SIG-M5 treated with dmso at 0.1 percent for 504 hours (cell line): Measurements from ENCODE around the gene RNU1-3.
"Not testable (repeated sequence)": the region's sequence is repeated elsewhere in the genome, so short reads cannot be mapped to it uniquely, and the experiment has no call there.

Source experiments
- DNase-seq: peaks from one replicate; lab custom pipeline; 2025; ENCODE audit not compliant: unreplicated experiment; lab: John Stamatoyannopoulos, UW

Gene RNU1-3

DNA sequence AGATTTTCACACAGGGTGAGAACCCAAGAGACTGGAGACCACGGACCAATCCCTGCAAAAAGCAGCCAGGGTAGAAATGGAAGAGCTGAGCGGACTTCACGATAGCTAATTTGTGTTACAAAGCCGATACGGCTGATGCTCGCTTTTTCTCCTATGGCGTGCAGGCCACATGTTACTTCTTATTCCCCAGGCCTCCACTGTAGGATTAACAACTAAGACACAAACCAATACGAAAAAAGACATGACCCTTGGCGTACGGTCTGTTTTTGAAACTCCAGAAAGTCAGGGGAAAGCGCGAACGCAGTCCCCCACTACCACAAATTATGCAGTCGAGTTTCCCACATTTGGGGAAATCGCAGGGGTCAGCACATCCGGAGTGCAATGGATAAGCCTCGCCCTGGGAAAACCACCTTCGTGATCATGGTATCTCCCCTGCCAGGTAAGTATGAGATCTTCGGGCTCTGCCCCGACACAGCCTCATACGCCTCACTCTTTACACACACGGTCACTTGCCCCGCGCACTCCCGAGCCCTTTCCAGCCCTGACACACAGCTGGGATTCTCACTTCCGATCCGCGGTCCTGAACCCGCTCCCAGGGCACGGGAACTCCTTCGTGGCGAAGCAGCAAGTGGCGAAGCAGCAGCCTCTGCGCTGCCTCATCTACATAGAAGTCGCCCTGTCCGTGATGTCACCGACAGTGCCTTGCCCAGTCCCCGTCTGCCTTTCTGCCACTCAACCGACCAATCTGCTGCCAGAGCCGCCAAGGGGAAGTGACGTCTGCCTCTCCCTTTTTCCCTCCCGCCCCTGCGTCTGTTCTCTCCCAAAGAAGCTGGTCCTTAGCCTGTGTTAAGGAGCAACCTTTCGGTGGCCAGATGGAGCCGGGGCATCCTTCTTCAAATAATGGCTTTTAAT, at the start of gene RNU1-3:
Gene RNU1-3 (minus strand): TSS at position 447 of the 912 bp plus-strand sequence.
- not testable (repeated sequence) for DNase-seq

DNA sequence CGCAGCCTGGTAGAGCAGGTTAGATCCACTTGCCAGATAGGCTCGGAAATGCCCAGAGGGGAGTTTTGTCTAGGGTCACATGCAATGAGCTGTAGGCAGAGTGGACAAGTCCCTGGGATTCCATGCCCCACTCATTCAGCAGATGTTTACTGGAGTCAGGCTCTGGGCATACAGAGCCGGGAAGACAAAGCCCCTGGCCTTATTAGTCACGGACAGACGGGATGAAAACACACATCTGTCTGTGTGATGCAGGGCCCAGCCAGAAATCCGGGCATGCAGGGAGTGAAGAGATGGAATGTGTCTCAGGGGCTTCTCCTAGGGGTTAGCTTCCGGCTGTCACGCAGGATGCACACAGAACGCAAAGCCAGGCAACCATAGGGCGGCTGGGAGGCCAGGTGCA, 46.7 kb upstream of the RNU1-3 start:
- not testable (repeated sequence) for DNase-seq

DNA sequence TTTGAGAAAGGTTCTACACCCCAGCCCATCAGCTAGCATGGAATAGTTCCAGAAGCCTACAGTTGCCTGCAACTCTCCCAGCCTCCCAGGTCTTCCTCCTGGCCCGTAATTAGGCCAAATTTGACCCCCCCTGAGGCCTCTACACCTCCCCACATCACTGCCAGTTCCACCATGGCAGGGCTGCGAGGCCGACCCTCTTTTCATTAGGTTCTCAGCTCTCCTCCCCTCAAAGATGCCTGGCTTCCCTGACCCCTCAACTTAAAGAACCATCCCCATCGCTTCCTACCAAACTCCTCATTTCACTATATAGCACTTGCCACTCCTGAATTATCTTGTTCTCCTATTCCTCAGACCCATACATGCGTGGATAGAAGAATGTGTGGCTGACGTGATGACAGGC, 46.2 kb upstream of the RNU1-3 start:
- not testable (repeated sequence) for DNase-seq

DNA sequence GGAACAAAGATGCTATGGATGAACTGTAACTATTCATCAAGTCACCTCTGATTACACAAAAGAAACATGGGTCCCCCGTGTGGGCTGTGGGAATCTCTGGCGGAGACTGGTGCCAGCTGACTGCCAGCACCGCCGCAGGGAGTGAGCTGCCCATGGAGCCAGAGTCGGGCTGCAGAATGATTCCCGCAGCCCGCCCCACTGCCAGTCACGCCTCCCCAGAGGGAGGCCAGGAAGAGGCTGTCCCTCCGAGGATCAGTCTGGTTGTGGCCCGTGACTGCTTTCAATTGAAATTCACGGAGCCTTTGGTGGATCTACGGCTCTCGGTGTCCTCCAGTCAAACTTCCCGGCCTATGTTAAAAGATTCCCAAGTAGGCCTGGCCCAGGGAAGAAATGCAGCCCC, 45.8 kb upstream of the RNU1-3 start:
- not testable (repeated sequence) for DNase-seq

DNA sequence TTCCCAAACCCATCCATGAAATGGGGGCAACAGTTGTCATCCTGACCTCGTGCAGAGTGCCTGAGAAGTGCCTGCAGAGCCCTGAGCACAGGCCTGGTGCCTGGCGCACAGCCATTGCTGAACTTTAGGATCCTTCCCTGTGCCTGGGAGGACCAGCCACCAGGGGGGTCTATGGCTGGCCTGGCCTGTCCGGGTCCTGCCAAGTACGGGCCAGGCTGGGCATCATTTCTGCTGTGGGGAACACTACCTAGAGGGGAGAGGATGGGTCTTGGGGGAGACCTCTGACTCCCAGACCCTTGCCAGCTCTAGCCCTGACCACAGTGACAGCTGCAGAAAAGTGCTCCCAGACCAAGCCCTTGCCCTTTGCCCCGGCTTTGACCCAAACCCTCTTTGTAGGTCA, 45.4 kb upstream of the RNU1-3 start:
- DNase-seq, result not testable (repeated sequence)

DNA sequence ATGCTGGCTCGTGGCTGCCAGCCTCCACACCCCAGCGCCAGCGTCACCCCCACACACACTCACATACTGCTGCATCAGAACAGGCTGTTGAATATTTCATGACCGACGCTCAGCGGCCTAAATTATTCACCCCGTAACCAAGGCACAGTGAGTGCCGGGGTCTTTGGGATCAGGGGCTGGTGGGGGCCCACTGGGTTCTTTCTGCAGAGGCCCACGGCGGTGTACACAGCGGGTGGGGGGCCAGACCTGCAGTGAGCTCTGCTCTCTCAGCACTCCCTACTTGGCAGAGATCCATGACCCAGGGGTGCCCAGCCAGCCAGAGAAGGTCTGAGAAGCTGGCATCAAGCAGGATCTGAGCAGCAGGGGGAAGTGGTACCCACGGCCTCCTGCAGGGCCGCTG, 43.9 kb upstream of the RNU1-3 start:
- not testable (repeated sequence) for DNase-seq

DNA sequence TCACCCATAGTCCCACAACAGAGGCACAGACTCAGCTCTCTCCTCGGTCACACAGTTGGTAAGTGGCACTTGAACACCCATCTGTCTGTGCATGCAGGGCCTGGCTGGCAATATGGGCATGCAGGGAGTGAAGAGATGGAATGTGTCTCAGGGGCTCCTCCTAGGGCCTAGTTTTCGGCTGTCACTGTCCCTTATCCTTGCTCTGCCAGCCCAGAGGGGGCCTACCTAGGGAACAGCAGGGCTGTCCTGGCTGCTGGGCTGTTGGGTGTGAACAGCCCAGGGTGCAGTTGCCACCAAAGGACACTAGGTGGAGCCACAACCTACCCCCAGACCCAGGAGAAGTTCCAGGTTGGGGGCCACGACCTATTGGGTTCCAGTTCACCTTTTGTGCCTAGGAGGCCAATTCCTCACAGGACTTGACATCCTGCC, 42.9 kb upstream of the RNU1-3 start:
- not testable (repeated sequence) for DNase-seq

DNA sequence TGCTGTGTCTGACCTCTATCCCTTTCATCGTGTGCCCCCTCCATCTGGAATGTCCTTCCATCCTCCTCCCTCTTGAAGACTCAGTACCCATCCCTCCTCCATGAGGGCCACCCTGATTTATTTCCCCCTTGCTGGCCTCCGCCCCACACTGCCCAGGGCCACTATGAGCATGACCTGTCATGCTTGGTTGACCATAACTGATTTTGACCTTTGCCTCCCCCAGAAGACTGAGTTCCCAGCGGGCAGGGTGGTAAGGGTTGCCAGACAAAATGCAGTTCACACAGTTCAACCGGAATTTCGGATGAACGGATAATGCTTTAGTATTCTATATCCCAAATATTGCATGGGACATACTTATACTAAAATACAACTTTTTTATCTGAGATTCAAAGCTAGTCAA, 42.0 kb upstream of the RNU1-3 start:
- DNase-seq, result not testable (repeated sequence)

DNA sequence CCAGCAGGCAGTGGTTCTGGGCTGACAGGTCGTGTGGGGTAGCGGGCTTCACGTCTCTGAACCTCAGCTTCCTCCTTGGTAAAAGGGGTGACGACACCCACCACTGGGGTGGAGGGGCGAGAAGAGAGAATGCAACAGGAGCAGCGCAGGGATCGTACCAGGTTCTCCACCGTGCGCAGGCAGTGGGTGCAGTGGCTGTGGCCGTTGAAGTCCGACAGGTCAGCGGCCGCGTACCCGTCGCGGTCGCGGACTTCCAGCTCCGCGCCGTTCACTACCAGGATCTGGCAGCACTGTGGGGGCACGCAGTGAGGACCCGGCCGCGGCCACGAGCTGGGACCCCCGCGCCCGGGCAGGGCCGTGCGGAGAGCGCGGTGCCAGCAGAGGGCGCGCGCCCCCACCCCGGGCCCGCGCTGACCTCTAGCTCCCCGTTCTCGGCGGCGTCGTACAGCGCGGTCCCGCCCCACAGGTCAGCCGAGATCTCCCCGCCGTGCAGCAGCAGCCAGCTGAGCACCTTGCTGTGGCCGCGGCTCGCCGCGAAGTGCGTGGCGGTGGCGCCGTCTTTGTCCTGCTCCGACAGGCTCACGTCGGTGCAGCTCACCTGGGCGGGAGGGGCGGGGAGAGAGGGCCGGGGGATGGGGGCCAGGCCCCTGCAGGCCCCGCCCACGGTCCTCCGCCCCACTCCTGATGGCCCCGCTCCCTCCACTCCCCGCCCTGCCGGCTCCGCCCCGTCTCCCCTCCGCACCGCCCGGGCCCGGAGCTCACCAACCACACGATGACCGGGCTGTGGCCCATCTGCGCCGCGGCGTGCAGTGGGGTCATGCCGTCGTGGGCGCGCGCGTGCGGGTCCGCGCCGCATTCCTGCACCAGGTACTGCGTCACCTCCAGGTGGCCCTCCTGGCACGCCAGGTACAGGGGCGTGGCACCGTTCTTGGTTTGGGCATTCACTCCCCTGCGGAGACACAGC, 40.7 kb upstream of the RNU1-3 start:
- not testable (repeated sequence) for DNase-seq

DNA sequence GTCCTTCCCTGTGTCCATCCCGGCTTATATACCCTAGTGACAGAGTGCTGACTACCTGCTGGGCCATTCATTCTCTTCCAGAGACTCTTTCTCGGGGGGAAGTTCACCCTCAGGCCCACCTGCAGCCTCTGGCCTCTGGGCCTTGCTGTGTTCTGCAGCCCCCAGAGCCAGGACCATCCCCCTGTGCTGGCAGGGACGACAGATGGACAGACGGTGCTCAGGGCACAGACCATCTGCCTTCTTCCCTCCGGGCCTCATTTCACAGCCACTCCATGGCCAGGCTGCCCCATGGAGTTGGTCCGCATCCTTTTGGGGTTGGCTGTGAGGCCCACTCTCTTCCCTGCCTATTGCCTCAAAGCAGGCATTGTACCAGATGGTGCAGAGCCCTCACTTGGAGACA, 39.6 kb upstream of the RNU1-3 start:
- not testable (repeated sequence) for DNase-seq

DNA sequence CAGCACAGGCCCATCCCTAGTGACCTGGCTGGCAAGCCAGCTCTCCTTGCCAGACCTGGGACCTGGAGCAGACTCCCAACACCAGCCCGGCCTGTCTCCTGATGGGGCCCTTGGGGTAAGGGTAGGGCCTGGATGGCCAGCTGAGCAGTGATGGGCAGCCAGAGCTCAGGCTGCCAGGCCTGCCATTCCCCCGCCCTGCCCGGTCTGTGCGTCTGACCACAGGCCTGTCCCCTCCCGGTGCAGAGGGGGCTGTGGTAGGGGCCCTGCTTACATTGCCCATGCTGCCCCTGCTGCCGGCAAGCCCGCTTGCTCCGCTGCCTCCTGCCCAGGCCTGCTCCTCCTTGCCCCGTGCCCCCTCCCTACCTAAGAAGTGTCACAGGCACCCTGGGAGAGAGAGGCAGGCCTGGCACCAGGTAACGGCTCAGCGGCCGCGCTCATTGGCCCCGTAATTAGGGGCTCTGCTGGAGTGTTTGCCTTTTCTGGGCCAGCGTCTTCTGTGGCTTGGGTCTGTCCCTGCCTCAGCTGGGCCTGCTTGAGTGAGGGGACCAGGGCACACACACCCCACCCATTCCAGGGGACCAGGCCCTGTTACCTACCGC, 37.9 kb upstream of the RNU1-3 start:
- not testable (repeated sequence) for DNase-seq

DNA sequence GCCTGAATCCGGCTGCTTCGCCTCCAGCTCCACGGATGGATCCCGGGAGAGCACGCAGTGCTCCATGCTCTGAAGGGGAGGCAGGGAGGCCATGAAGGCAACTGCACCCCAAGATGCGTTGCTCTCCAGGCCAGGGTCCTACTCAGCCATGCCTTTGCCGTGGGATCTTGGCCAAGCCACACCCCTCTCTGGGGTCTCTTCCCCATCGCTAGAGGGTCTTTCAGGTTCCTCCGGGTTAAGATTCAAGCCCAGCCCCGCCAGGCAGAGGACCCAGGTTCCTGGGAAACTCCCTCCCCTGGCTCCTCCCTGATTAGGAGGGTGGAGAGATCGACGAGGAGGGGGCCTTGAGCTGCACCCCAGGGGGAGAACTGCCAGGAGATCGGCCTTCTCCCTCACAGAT, 37.3 kb upstream of the RNU1-3 start:
- DNase-seq, result not testable (repeated sequence)

DNA sequence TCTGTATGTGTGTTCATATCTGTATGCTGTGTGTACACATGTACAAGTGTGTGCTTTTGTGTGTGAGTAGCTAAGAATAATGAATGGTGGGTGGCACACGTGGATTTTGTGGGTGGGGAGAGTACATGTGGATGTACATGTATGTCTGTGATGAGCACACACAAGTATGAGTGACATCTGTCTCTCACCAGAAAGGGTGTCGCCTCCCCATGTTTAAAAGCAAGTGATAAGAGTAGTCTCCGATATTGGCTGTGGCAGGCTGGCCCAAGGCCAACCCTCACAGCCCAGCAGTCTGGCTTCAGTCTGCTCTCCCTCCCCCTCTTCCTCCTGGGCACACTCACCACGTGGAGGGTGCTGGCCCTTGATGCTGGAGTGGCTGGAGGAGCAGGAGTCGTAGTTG, 36.9 kb upstream of the RNU1-3 start:
- not testable (repeated sequence) for DNase-seq

DNA sequence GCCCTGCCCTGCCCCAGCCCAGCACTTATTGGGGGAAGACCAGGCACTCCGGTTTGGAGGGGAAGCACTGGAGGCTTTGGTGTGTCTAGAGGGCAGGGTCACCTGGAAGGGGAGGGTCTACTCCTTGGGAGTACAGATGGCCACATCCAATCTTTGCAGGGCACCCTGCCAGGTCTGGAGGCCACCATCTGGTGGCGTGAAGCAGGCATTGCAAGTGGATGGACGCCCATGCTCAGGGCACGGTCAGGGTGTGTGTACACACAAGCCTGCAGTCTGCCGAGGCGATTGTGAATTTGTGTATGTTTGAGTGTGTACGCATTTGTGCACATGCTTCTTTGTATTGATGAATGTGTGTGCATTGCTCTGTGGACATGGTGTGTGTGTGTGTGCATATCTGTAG, 36.4 kb upstream of the RNU1-3 start:
- DNase-seq, result not testable (repeated sequence)

DNA sequence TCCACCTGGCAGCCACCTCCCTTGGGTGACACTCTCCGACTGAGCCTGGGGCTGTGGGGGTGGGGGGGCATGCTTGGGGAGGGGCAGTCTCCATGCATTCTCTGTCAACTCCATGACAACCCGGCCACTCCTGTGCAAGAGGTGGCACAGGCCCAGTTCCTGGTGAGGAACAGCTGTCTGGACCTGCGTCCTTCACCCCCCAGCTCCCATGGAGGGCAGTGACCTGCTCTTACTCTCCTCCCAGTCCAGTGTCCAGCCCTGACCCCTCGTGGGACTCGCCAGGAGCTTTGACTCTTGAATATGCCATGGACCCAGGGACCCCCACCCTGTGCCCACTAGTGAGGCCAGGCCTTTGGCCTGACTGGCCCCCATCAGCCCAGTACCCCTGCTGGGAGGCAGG, 35.5 kb upstream of the RNU1-3 start:
- DNase-seq, result not testable (repeated sequence)

DNA sequence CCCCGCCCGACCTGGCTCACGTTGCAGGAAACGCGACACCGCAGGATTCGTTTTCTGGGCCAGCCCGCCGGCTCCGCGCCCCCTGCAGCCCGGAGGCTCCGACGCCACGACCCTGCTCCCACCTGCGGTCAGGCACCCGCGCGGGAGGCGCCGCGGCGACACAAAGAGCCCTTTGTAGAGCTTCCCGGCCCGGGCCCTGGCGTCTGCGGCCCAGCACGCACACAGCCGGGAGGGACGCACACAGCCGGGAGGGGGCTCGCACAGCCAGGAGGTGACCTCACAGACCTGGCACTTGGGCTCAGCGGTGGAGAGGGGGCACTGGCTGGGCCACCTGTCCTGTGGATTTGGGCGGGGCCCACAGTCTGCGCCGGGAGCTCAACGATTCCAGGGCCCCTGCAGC, 34.4 kb upstream of the RNU1-3 start:
- not testable (repeated sequence) for DNase-seq

DNA sequence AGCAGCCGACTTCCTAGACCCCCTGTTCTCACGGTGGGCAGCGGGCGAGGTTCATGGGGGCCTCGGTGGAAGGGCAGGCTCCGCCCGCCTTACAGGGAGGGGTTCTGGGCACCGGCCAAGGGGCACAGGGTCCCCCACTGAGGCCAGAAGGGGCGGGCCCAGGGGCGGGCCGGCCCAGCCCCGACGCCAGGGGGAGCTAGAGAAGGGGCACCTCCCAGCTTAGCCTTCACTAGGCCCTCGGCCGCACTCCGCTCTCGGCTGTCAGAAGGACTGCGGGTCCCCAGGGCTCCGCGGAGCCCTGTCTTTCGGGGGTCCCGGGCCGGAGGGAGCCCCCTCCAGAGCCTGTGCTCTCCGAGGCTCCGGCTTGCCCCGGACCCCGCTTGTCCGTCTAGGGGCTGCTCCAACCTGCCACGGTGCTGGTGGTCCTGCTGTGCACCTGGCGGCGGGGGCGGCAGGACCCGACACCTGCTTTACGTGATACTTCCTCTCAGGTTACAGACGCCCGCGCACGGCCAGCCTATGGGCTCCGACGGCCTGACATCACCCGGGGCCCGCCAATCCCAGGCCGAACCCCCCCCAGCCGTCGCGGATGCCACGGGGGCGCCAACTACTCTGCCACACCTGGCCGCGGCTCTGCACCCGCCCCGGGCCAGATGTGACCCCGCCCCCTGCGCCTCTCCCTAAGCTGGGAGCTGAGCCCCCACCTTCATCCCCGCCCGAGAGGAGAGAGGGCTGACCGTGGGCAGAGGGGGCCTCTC, 33.6 kb upstream of the RNU1-3 start:
- not testable (repeated sequence) for DNase-seq

DNA sequence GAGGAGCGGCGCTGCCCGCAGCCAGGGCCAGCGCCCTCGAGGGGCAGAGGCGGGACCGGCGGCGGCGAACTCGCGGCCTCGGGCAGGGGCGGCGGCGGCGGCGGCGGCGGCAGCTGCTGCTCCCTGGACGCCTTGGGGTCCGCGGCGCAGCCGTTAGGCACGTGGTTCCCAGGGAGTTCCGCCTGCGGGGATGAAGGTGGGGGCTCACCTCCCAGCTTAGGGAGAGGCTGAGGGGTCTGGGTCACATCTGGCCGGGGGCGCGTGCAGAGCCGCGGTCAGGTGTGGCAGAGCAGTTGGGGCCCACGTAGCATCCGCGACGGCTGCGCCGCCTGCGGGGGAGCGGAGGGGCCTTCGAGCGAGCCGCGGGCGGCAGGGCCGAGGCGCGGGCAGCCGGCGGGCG, 32.7 kb upstream of the RNU1-3 start:
- not testable (repeated sequence) for DNase-seq

DNA sequence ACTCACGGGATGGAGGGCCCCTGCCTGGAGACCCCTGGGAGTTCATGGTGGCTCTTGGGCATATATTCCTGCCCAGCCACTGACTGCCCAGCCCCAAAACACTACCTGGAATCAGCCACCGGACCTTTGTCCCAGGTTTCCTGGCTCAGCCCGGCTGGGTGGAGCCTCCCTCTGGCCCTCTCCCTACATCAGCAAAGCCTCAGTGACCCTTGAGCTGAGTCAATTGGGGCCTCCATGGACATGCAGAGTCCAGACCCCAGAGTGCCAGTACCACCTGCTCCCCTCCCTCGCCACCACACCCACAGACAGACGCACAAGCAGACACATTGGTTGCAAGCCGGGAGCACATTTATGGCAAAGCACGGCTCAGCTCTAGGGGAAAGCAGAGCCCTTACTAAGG, 30.4 kb upstream of the RNU1-3 start:
- not testable (repeated sequence) for DNase-seq

DNA sequence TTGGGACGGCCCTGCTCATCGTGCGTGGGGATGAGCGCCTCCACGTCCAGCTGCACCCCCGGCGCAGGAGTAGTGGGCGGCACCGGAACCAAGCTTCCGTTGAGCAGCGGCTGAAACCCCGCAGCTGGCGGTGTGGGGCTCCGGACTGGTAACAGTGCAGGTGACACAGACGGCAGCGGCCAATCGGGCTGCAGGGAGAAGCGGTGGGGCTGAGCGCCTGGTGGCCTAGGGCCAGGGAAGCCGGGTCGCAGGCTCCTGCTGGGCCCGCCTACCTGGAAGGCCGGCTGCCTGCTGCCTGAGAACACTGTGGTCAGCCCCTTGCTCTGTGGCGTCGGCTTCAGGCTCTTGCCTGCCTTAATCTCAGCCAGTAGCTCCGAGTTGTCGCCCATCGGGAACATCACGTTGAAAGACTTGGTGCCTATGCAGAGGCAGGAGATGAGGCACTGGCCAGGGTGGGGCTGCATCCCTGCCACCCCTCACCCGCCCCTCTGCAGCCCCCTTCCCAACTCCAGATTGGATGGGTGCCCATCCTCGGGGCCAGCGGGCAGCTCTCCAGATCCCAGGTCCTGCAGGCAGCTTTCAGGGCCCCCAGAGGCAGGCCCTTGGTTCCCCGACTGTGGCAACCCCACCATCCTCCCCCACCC, 29.9 kb upstream of the RNU1-3 start:
- not testable (repeated sequence) for DNase-seq
